Endometrial microvascular endothelial cells (primary cell): ENCODE measurements around the gene SGK2. TPM values are rescaled to one million over a fixed set of nuclear protein-coding genes. Genes with fewer than 3 reads are reported as not detected.

Source experiments
- in situ Hi-C: cut with HindIII; loops from 2 replicates; pipeline ENCODE4 v1.10.0; 2017; ENCODE audit warnings: low sequenced_read_pairs, low pct_unique_long_range_greater_than_20kb; ENCODE audit errors: inconsistent ontology term
- total RNA-seq: library from RNA; depleted of rRNA; stranded (reverse); fragments of >200 nt; gene quantifications from one replicate; pipeline ENCODE4 v1.2.3, GENCODE V29; 2015; ENCODE audit errors: inconsistent ontology term

Gene SGK2
- total RNA-seq, 1 donor from 2014 or later = not detected

GRCh38 chr20:43550456-43550855, 8.4 kb upstream of the SGK2 start:
- in situ Hi-C loops = no loop called here

- in situ Hi-C loops = no loop called here
These were observed 4.5 kb upstream of the SGK2 start for GRCh38 chr20:43554369-43554768.

GRCh38 chr20:43559147-43559987, 540 bp downstream of the SGK2 start:
- in situ Hi-C loops = no loop called here

DNA sequence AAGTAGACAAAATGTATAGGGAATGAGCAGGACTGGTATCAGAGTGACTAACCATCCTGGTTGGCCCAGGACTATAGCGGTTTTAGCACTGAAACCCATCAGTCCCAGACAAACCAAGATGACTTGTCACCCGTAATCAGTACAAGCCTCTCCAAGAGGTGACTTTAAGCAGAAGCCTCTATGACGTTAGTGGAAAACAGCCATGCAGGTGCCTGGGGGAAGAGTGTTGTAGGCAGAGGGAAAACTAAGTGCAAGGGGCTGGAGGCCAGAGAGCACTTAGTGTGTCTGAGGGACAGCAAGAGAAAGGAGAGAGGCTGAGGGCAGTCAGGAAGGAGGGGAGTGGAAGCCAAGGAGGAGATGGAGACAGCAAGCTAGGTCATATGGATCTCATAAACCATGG, 2.1 kb downstream of the SGK2 start:
- in situ Hi-C loops = no loop called here

DNA sequence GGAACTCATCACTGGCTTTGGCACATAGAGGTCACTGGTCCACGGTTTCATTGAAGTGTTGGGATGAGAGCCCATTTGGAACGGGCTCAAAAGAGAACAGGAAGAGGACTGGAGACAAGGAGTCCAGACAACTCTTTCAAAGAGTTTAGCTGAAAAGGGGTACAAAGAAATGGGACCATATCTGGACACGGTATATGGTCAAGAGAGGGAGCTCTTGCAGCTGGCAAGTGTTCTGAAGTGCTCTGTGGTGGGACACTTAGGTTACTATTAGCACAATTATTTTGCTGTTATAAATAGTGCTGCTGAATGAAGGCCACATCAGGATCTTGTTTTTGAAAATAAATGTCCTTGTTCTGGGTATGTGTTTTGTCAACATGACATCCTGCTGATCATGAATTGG, 4.6 kb downstream of the SGK2 start:
- in situ Hi-C loops = no loop called here

DNA sequence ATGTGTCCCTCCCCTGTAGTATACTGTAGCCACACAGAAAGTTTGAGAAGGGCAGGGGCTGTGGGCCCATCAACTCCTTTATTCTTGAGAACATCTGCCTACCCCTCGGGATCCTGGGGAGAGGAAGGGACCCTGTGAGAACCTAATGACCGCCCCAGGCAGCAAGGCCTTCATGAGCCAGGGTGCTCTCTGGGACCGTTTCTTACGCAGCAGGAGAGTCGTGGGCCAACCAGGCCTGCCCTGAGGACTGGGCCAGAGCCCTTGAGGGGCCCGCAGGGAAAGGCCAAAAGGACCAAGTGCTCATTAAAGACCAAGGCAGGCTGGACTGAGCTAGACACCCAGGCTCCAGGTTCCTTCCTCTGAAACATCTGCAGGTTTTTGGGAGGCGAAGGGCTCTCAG, 5.2 kb downstream of the SGK2 start:
- in situ Hi-C loops = no loop called here

GRCh38 chr20:43564455-43564854, 5.6 kb downstream of the SGK2 start:
- in situ Hi-C loops = no loop called here

DNA sequence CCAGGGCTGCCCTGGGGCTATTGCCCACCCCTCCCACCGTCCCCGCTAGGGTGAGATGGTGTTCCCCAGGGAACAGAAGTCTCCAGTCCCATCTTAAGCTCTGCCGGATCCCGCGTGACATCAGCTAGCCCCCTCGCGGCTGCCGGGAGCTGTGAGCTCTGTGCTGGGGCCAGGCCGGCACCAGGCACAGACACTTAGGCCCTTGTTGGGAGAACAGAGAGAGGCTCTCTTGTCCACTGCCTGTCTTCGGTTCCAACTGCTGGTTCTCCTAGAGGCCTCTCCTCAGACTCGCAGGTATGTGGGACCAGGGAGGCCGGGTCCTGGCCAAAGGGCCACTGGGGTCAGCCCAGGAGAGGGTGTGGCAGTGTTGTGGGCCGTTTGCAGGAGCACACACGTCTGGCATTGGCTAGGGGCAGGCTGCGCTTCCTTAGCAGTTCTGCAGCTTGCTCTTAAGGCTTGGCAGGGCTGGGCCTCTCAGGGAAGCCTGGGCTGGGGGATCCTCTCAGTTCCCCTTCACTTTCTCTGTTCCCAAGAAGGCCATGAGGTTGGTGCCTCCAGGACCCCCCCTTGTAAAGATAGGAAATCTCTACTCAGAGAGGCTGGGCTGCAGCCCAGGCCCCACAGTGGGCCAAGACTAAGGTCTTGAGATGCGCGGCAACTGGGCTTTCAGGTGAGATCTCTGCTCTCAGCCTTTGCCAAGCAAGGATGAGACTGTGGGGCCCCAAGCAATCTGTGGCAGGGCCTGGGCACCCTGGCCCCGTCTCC, 6.3 kb downstream of the SGK2 start:
- in situ Hi-C loops = no loop called here

DNA sequence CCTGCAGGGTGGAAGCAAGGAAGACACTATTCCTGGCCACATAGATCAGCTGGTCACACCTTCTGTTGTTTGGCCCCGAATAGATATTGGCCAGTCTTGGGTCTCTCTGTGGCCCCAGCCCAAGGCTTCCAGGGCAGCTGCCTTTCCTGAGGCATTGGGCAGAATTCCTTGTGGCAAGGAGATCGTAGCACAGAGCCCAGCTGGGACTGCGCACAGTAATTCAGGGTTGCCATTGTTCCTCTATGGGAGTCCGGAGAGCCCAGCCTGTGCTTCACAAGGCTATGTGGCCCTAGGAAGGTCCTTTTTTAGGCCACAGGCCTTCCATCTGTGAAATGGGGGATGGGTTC, 6.9 kb downstream of the SGK2 start:
- in situ Hi-C loops = no loop called here

DNA sequence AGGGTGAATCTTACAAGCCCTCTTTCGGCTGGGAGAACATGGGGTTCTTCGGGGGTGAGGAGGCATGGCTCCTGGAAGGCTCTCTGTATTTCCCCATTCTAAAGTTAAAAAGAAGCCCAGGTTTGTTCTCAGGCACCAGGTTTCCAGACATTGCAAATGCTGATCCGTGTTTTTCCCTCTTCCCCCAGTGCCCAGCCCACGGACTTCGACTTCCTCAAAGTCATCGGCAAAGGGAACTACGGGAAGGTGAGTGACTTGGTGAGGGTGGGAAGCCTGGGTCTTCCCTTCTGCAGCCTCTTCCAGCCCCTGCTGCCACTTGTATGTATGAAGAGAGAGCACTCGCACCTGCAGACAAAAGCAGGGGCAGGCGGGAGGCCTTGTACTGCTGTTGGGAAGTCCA, 8.7 kb downstream of the SGK2 start:
- in situ Hi-C loops = no loop called here

DNA sequence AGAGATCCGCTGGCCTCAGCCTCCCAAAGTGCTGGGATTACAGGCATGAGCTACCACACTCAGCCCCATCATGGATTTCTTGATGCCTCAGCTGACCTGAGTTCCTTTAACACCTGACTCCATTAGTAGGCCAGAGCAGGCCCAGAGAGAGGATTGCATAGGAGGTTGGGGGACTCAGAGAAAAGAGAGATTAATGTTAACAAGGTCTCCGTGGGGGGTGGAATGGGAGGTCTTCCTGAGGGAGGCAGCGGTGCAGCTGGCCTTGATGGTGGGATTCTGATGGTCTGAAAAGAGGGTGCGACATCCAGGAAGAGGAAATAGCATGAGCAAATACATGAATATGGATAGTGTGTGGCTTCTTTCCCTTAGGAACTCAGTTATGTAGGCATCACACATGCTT, 9.9 kb downstream of the SGK2 start:
- in situ Hi-C loops = no loop called here

DNA sequence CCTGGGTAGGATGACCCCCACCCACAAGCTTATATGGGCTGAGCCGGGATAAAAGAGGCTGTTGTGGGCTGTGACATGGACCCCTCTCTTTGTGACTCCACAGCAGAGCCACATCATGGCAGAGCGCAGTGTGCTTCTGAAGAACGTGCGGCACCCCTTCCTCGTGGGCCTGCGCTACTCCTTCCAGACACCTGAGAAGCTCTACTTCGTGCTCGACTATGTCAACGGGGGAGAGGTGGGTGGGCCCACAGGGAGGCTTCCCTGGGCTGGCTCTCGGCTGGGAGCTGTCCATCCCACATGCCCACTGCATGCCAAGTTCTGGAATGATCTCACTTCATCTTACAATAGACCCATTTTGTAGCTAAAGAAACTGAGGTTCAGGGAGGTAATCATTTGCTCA, 10.5 kb downstream of the SGK2 start:
- in situ Hi-C loops = no loop called here

- in situ Hi-C loops = no loop called here
These were observed 11.7 kb downstream of the SGK2 start for GRCh38 chr20:43570496-43570895.

DNA sequence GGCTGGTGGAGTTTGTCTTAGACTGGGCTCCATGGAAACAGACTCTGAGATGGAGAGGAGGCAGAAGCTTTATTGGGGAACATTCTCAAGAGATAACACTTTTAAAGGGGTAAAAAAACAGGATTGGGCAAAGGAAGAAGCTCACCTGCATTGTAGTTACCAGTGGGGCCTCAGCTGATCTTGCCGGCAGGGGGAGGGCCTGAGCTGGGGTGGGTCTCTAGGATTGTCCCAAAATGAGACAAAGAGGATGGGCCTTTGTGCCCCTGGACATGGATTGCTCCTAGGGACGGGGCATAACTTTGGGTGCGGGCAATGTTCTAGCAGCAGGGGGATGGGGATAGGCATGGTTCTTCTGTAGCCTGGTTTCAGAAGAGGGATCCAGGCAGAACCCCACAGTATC, 12.5 kb downstream of the SGK2 start:
- in situ Hi-C loops = no loop called here

DNA sequence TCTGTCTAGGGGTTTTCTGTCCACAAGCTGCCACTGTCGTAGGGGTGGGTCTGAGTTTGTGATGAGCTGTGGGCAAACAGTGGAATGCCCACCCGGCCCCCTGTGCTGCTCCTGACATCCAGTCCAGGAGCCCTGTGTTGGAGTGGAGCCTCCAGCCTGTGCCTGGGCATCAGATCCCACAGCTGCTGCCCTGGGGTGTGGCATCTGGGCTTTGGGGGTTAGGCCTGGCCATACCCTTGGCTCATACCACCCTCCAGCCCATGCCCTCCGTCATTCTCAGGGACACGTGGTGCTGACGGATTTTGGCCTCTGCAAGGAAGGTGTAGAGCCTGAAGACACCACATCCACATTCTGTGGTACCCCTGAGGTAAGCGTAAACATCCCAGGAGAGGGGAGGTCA, 12.9 kb downstream of the SGK2 start:
- in situ Hi-C loops = no loop called here

DNA sequence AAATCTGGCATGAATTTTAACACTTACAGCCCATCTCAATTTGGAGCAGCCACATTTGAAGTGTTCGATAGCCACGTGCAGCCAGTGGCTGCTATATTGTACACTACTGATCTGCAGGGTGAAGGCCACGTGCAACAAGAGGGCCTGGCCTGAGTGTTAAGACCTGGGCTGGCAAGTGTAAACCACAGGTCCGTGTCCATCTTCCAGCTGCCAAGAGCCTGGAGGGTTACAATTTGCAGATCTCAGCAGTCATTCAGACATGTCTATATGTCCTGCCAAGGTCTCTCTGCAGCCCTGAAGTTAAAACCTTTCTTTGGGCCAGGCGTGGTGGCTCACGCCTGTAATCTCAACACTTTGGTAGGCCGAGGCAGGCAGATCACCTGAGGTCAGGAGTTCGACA, 14.1 kb downstream of the SGK2 start:
- in situ Hi-C loops = no loop called here

DNA sequence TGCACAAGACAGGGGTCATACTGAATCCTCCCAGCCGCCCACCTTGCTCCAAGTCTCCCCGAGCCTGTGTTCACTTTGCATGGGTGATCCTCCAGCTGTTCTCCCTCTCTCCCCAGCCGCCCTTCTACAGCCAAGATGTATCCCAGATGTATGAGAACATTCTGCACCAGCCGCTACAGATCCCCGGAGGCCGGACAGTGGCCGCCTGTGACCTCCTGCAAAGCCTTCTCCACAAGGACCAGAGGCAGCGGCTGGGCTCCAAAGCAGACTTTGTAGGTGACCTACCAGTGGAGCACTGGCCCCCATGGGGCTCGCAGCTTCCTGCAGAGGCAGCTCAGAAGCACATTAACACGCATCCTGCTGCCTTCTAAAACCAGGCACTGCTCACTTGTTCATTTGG, 17.3 kb downstream of the SGK2 start:
- in situ Hi-C loops = no loop called here

DNA sequence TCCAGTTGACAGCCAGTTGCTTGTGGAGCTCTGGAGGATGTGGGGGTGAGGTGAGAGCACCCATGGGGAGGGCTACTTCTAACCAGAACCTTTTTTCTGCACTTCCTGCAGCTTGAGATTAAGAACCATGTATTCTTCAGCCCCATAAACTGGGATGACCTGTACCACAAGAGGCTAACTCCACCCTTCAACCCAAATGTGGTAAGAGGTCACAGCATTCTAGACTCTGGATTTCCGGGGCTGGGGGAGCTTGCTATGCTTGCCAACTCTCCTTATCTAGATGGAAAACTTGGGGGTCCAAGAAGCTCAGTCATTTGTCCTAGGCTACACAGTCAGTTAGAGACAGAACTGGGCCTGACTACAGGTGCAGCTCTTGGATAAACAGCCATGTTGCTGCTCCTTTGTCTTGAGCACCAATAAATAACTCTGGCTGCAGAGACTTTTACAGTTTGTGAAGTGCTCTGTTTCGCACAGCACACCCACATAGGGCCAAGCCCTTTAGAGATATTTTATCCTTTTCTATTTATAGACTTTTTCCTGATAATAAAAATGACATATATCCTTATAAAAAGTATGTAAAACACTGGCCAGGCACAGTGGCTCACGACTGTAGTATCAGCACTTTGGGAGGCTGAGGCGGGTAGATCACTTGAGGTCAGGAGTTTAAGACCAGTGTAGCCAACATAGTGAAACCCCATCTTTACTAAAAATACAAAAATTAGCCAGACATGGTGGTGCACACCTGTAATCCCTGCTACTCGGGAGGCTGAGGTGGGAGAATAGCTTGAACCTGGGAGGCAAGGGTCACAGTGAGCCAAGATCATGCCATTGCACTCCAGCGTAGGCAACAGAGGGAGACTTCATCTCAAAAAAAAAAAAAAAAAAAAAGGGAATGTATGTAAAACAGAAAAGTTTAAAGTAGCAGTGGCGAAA, 21.3 kb downstream of the SGK2 start:
- in situ Hi-C loops = no loop called here

GRCh38 chr20:43583133-43583864, 24.5 kb downstream of the SGK2 start:
- in situ Hi-C loops = no loop called here
